Neural cell (in vitro differentiated cells): ENCODE data around the gene POGLUT2.

Experiments used
- EP300 ChIP-seq: fragments of 450-650 bp; conservative IDR thresholded peaks from 2 replicates; pipeline ENCODE4 v1.6.1; 2014; ENCODE audit warnings: antibody characterized with exemption, mild to moderate bottlenecking, moderate library complexity; ENCODE audit not compliant: poor library complexity, severe bottlenecking
- EZH2 ChIP-seq: fragments of 200-600, 300-800 bp; shearing (Covaris generic), sonication (generic); IDR thresholded peaks from 2 replicates; pipeline ENCODE4 v1.6.1; 2014; ENCODE audit warnings: antibody characterized with exemption, low read length, borderline replicate concordance, mild to moderate bottlenecking; ENCODE audit not compliant: insufficient read depth, poor library complexity, severe bottlenecking
- MXI1 ChIP-seq: fragments of 450-650 bp; conservative IDR thresholded peaks from 2 replicates; pipeline ENCODE4 v1.6.1; 2014; ENCODE audit warnings: antibody characterized with exemption, mild to moderate bottlenecking; ENCODE audit not compliant: poor library complexity, severe bottlenecking
- POLR2AphosphoS5 ChIP-seq: IDR thresholded peaks from 2 replicates; pipeline ENCODE4 v1.6.1; 2012
- RAD21 ChIP-seq: fragments of 450-650 bp; conservative IDR thresholded peaks from 2 replicates; pipeline ENCODE4 v1.6.1; 2014; ENCODE audit warnings: antibody characterized with exemption, mild to moderate bottlenecking, moderate library complexity
- TAF1 ChIP-seq: IDR thresholded peaks from 2 replicates; pipeline ENCODE4 v1.6.1; 2012; ENCODE audit warnings: low read depth
- TF ChIP-seq, protein P1 (sequence below): fragments of 450-650 bp; IDR thresholded peaks from 2 replicates; pipeline ENCODE4 v1.5.1; 2014; ENCODE audit warnings: antibody characterized with exemption, mild to moderate bottlenecking, moderate library complexity; ENCODE audit not compliant: poor library complexity, severe bottlenecking
- TF ChIP-seq, protein P2 (sequence below): IDR thresholded peaks from 2 replicates; pipeline ENCODE4 v1.6.1; 2012; ENCODE audit warnings: borderline replicate concordance

DNA sequence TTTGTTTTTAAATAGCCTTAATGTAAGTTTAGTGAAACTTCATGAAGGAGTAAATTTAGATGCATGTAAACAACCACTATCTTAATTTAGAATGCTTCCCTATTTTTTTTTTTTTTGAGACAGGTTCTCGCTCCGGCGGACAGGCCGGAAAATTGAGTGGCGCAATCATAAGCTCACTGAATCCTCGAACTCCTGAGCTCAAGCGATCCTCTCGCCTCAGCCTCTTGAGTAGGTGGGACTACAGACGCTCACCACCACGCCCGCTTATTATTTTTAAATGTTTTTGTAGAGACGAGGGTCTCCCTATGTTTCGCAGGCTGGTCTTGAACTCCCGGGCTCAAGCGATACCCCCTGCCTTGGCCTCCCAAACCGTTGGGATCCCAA, 26.7 kb downstream of the POGLUT2 start:
- TF ChIP-seq RAD21 (no peak), POLR2AphosphoS5 (no peak), EZH2 (no peak), EP300 (no peak), TAF1 (no peak), MXI1 (no peak)
- TF ChIP-seq, protein P1, sequence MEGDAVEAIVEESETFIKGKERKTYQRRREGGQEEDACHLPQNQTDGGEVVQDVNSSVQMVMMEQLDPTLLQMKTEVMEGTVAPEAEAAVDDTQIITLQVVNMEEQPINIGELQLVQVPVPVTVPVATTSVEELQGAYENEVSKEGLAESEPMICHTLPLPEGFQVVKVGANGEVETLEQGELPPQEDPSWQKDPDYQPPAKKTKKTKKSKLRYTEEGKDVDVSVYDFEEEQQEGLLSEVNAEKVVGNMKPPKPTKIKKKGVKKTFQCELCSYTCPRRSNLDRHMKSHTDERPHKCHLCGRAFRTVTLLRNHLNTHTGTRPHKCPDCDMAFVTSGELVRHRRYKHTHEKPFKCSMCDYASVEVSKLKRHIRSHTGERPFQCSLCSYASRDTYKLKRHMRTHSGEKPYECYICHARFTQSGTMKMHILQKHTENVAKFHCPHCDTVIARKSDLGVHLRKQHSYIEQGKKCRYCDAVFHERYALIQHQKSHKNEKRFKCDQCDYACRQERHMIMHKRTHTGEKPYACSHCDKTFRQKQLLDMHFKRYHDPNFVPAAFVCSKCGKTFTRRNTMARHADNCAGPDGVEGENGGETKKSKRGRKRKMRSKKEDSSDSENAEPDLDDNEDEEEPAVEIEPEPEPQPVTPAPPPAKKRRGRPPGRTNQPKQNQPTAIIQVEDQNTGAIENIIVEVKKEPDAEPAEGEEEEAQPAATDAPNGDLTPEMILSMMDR = no peak
- TF ChIP-seq, protein P2, sequence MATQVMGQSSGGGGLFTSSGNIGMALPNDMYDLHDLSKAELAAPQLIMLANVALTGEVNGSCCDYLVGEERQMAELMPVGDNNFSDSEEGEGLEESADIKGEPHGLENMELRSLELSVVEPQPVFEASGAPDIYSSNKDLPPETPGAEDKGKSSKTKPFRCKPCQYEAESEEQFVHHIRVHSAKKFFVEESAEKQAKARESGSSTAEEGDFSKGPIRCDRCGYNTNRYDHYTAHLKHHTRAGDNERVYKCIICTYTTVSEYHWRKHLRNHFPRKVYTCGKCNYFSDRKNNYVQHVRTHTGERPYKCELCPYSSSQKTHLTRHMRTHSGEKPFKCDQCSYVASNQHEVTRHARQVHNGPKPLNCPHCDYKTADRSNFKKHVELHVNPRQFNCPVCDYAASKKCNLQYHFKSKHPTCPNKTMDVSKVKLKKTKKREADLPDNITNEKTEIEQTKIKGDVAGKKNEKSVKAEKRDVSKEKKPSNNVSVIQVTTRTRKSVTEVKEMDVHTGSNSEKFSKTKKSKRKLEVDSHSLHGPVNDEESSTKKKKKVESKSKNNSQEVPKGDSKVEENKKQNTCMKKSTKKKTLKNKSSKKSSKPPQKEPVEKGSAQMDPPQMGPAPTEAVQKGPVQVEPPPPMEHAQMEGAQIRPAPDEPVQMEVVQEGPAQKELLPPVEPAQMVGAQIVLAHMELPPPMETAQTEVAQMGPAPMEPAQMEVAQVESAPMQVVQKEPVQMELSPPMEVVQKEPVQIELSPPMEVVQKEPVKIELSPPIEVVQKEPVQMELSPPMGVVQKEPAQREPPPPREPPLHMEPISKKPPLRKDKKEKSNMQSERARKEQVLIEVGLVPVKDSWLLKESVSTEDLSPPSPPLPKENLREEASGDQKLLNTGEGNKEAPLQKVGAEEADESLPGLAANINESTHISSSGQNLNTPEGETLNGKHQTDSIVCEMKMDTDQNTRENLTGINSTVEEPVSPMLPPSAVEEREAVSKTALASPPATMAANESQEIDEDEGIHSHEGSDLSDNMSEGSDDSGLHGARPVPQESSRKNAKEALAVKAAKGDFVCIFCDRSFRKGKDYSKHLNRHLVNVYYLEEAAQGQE = no peak
